Subcutaneous abdominal adipose tissue (tissue), 5 donors: ENCODE results near the gene KRTAP6-2.

Experiments used
- H3K27ac ChIP-seq: one replicate; pipeline ENCODE4 v1.7.0; 2013; ENCODE audit warnings: low read depth, mild to moderate bottlenecking, inconsistent platforms, low read length, moderate library complexity
- H3K27me3 ChIP-seq, 5 donors: one replicate each; pipeline ENCODE4 v1.7.0; 2013; ENCODE audit warnings: low read length in 5 of 5, inconsistent platforms in 1 of 5; ENCODE audit not compliant: control insufficient read depth in 5 of 5, insufficient read depth in 4 of 5
- H3K36me3 ChIP-seq, 5 donors: one replicate each; pipeline ENCODE4 v1.7.0; 2013; ENCODE audit warnings: low read length in 5 of 5; ENCODE audit not compliant: control insufficient read depth in 5 of 5, insufficient read depth in 5 of 5
- H3K4me1 ChIP-seq, 5 donors: one replicate each; pipeline ENCODE4 v1.7.0; 2013; ENCODE audit warnings: low read length in 5 of 5, mild to moderate bottlenecking in 3 of 5, moderate library complexity in 1 of 5; ENCODE audit not compliant: control insufficient read depth in 5 of 5, insufficient read depth in 5 of 5
- H3K4me3 ChIP-seq, 5 donors: one replicate each; pipeline ENCODE4 v1.7.0; 2013; ENCODE audit warnings: low read length in 5 of 5, low read depth in 1 of 5
- H3K9ac ChIP-seq, 5 donors: one replicate each; pipeline ENCODE4 v1.7.0; 2013; ENCODE audit warnings: low read length in 5 of 5, mild to moderate bottlenecking in 4 of 5, moderate library complexity in 3 of 5
- H3K9me3 ChIP-seq, 5 donors: one replicate each; pipeline ENCODE4 v1.7.0; 2013; ENCODE audit warnings: low read length in 5 of 5; ENCODE audit not compliant: control insufficient read depth in 5 of 5
- donor health status: healthy.
- donor health status: healthy.
- donor health status: healthy.
- donor health status: healthy.
- donor health status: healthy.

Gene KRTAP6-2

GRCh38 chr21:30580132-30580531 is 18.6 kb downstream of the KRTAP6-2 start:
- Histone ChIP-seq H3K4me3 (no peak overlapping the region), H3K27me3 (no peaks in the 10 kb centered on the region), H3K27ac (no peak overlapping the region), H3K9ac (no peak overlapping the region), H3K4me1 (no peaks in the 10 kb centered on the region), H3K9me3 (peaks cover 0 to 4% (median 0%) of the 10 kb centered on the region in 5 donors), H3K36me3 (no peaks in the 10 kb centered on the region)

- Histone ChIP-seq H3K4me1 (no peaks in the 10 kb centered on the region), H3K27ac (no peak overlapping the region), H3K36me3 (no peaks in the 10 kb centered on the region), H3K9ac (no peak overlapping the region), H3K9me3 (no peaks in the 10 kb centered on the region), H3K4me3 (no peak overlapping the region), H3K27me3 (no peaks in the 10 kb centered on the region)
Measured at GRCh38 chr21:30579346-30579745, 19.4 kb downstream of the KRTAP6-2 start.

- no peaks in the 10 kb centered on the region for H3K36me3 ChIP-seq
- H3K27ac ChIP-seq: no peak overlapping the region
- no peak overlapping the region for H3K4me3 ChIP-seq
- H3K27me3 ChIP-seq: no peaks in the 10 kb centered on the region
- H3K9me3 ChIP-seq: no peaks in the 10 kb centered on the region
- no peak overlapping the region for H3K9ac ChIP-seq
- H3K4me1 ChIP-seq: no peaks in the 10 kb centered on the region
Measured at GRCh38 chr21:30577766-30578165, 20.9 kb downstream of the KRTAP6-2 start.

GRCh38 chr21:30567617-30568016 is 31.1 kb downstream of the KRTAP6-2 start:
- Histone ChIP-seq H3K36me3 (no peaks in the 10 kb centered on the region), H3K4me1 (no peaks in the 10 kb centered on the region), H3K9ac (no peak overlapping the region), H3K27me3 (no peaks in the 10 kb centered on the region), H3K9me3 (no peaks in the 10 kb centered on the region), H3K4me3 (no peak overlapping the region), H3K27ac (no peak overlapping the region)

GRCh38 chr21:30563630-30564029 is 35.1 kb downstream of the KRTAP6-2 start:
- Histone ChIP-seq H3K4me1 (no peaks in the 10 kb centered on the region), H3K4me3 (no peak overlapping the region), H3K27ac (no peak overlapping the region), H3K9ac (no peak overlapping the region), H3K36me3 (no peaks in the 10 kb centered on the region), H3K9me3 (no peaks in the 10 kb centered on the region), H3K27me3 (no peaks in the 10 kb centered on the region)

- H3K27ac ChIP-seq: no peak overlapping the region
- H3K4me1 ChIP-seq: no peaks in the 10 kb centered on the region
- no peaks in the 10 kb centered on the region for H3K27me3 ChIP-seq
- H3K9me3 ChIP-seq: no peaks in the 10 kb centered on the region
- H3K36me3 ChIP-seq: no peaks in the 10 kb centered on the region
- no peak overlapping the region for H3K4me3 ChIP-seq
- H3K9ac ChIP-seq: no peak overlapping the region
Measured at GRCh38 chr21:30563072-30563471, 35.6 kb downstream of the KRTAP6-2 start.

- Histone ChIP-seq H3K27ac (no peak overlapping the region), H3K4me3 (no peak overlapping the region), H3K9me3 (no peaks in the 10 kb centered on the region), H3K9ac (no peak overlapping the region), H3K27me3 (no peaks in the 10 kb centered on the region), H3K36me3 (no peaks in the 10 kb centered on the region), H3K4me1 (no peaks in the 10 kb centered on the region)
Measured at GRCh38 chr21:30561957-30562356, 36.7 kb downstream of the KRTAP6-2 start.

- H3K27ac ChIP-seq: no peak within 1 kb of the TSS
- no peaks in the 10 kb centered on the region for H3K27me3 ChIP-seq
- no peak within 1 kb of the TSS for H3K4me3 ChIP-seq
- H3K36me3 ChIP-seq: no peaks in the 10 kb centered on the region
- no peaks in the 10 kb centered on the region for H3K4me1 ChIP-seq
- no peak within 1 kb of the TSS for H3K9ac ChIP-seq
- H3K9me3 ChIP-seq: no peaks in the 10 kb centered on the region
Measured at GRCh38 chr21:30561264-30561895, 37.3 kb downstream of the KRTAP6-2 start, which contains the start of gene KRTAP19-7. Gene KRTAP19-7 (minus strand): TSS chr21:30561314. CDS start chr21:30561289, 25 bp downstream.

- Histone ChIP-seq H3K27ac (no peak overlapping the region), H3K9ac (no peak overlapping the region), H3K27me3 (no peaks in the 10 kb centered on the region), H3K36me3 (no peaks in the 10 kb centered on the region), H3K9me3 (peaks cover 0 to 4% (median 0%) of the 10 kb centered on the region in 5 donors), H3K4me3 (no peak overlapping the region), H3K4me1 (no peaks in the 10 kb centered on the region)
Measured at GRCh38 chr21:30555095-30555494, 43.6 kb downstream of the KRTAP6-2 start.

- Histone ChIP-seq H3K36me3 (no peaks in the 10 kb centered on the region), H3K4me1 (no peaks in the 10 kb centered on the region), H3K27ac (no peak overlapping the region), H3K27me3 (no peaks in the 10 kb centered on the region), H3K9me3 (peaks cover 0 to 4% (median 0%) of the 10 kb centered on the region in 5 donors), H3K4me3 (no peak overlapping the region), H3K9ac (no peak overlapping the region)
Measured at GRCh38 chr21:30552782-30553181, 45.9 kb downstream of the KRTAP6-2 start.
